ENCODE results near the gene PRICKLE3. TPM values are rescaled to one million over a fixed set of nuclear protein-coding genes. Genes with fewer than 3 reads are reported as not detected.

Gene PRICKLE3
- total and polyA plus RNA-seq, 2 of the 4 experiments (the other 2 are of a cell fraction) = 3.4 to 6.4 TPM

GRCh38 chrX:49162620-49163019 lies 23.6 kb downstream of the PRICKLE3 start, which contains the start of gene MAGIX:
Gene MAGIX (plus strand): TSS chrX:49162758. CDS start chrX:49162890, 132 bp downstream.
- ChIA-PET CTCF (no interaction called here), POLR2A (ENCODE audit: unreplicated experiment) (no interaction called here)
- no peak for TF ChIP-seq CEBPB (IDR thresholded peaks at IDR 0.05; ENCODE audit: low read depth, low read length)
- no peak for TF ChIP-seq NFE2L2 (IDR thresholded peaks at IDR 0.05; ENCODE audit: low read depth, low read length)
- TF ChIP-seq CTCF (conservative IDR thresholded peaks at IDR 0.05; ENCODE audit: low read depth, low read length) = no peak
- TF ChIP-seq POLR2A (IDR thresholded peaks at IDR 0.05; ENCODE audit: low read depth, low read length) = no peak
- no peak for TF ChIP-seq FOS (IDR thresholded peaks at IDR 0.05; ENCODE audit: low read depth, low read length)
- TF ChIP-seq MAFK (IDR thresholded peaks at IDR 0.05; ENCODE audit: low read depth, low read length) = no peak
- no peak for TF ChIP-seq CHD1 (IDR thresholded peaks at IDR 0.05; ENCODE audit: low read depth, low read length)
- no peak for TF ChIP-seq SMC3 (IDR thresholded peaks at IDR 0.05; ENCODE audit: low read depth, low read length)
- no peak for TF ChIP-seq BHLHE40 (IDR thresholded peaks at IDR 0.05; ENCODE audit: low read depth, low read length)
- TF ChIP-seq MAZ (IDR thresholded peaks at IDR 0.05; ENCODE audit: borderline replicate concordance, low read depth, low read length) = no peak
- no peak for TF ChIP-seq RFX5 (IDR thresholded peaks at IDR 0.05; ENCODE audit: low read depth, low read length)
- peak within 1 kb of the TSS; percentile 94 for H2AK9ac ChIP-seq (replicated peaks; ENCODE audit: low read depth, low read length, poor library complexity)
- intact Hi-C loops (cut with micrococcal nuclease) (loop anchor here (10.0 kb wide), 1 partner anchor 88 kb away; the partner anchor contains the start of genes PRAF2 and WDR45), dilution Hi-C loops (cut with HindIII; ENCODE audit: low sequenced_read_pairs, unreplicated experiment) (no loop called here), in situ Hi-C loops (cut with MboI; ENCODE audit: low sequenced_read_pairs) (no loop called here)
- peak within 1 kb of the TSS; percentile 28; the same call in 1 of the 2 replicates for H2AK5ac ChIP-seq (ENCODE audit: low read depth, low read length)
- H4K91ac ChIP-seq (ENCODE audit: insufficient read depth, low read depth, low read length) = peak within 1 kb of the TSS; percentile 62; the same call in 1 of the 2 replicates
- H3K27me3 ChIP-seq (ENCODE audit: control insufficient read depth, insufficient read depth, low read length) = no peaks in the 10 kb centered on the region; the same call in 1 of the 2 replicates
- H3K4me2 ChIP-seq (ENCODE audit: low read depth, low read length) = peak within 1 kb of the TSS; percentile 84
- peaks cover 7% of the 10 kb centered on the region for H3K4me1 ChIP-seq (ENCODE audit: control insufficient read depth, insufficient read depth, low read length)
- no peaks in the 10 kb centered on the region for H3K9me1 ChIP-seq (ENCODE audit: insufficient read depth, low read length)
- H4K8ac ChIP-seq (ENCODE audit: low read depth in 2 of 2, low read length in 2 of 2) = peak within 1 kb of the TSS; percentile 86 to 97
- peak within 1 kb of the TSS; percentile 73 for H2BK5ac ChIP-seq (ENCODE audit: low read depth, low read length, poor library complexity, severe bottlenecking)
- no peak for ATAC-seq (ENCODE audit: low read depth)
- H3K79me1 ChIP-seq (ENCODE audit: low read depth in 1 of 2, low read length in 2 of 2) = no peaks in the 10 kb centered on the region
- H3K18ac ChIP-seq (ENCODE audit: low read depth, low read length) = peak within 1 kb of the TSS; percentile 60; the same call in 1 of the 2 replicates
- no peak for DNase-seq
- H2BK15ac ChIP-seq (ENCODE audit: low read depth, low read length) = no peak within 1 kb of the TSS
- no peak within 1 kb of the TSS for H3K56ac ChIP-seq (ENCODE audit: extremely low read depth, insufficient read depth, low read length)
- H2BK20ac ChIP-seq (ENCODE audit: low read depth, low read length) = no peak within 1 kb of the TSS
- peak within 1 kb of the TSS; percentile 75 for H3K9ac ChIP-seq (ENCODE audit: low read depth, low read length)
- no peaks in the 10 kb centered on the region for H3K9me3 ChIP-seq (ENCODE audit: control insufficient read depth, insufficient read depth, low read length)
- H3K27ac ChIP-seq (ENCODE audit: insufficient read depth, low read length) = peak within 1 kb of the TSS; percentile 84
- BruUV-seq (replicated peaks) = no TSS peak
- peak within 1 kb of the TSS; percentile 46 for H3K4me3 ChIP-seq (ENCODE audit: insufficient read depth, low read depth, low read length)
- no CpG with 5 or more reads among the region's 28 CpGs for WGBS, 2 experiments (ENCODE audit: extremely low coverage in 2 of 2, insufficient read length in 1 of 2)
- H4K5ac ChIP-seq (ENCODE audit: low read depth, low read length) = peak within 1 kb of the TSS; percentile 95
- H3K4ac ChIP-seq (ENCODE audit: low read depth, low read length) = peak within 1 kb of the TSS; percentile 65
- H3K23ac ChIP-seq (ENCODE audit: low read depth, low read length) = no peak within 1 kb of the TSS
- H3K14ac ChIP-seq (replicated peaks; ENCODE audit: low read depth, low read length) = no peak within 1 kb of the TSS
- no peaks in the 10 kb centered on the region for H3K36me3 ChIP-seq (ENCODE audit: control insufficient read depth, insufficient read depth, low read length)
- peak within 1 kb of the TSS; percentile 91 for H2AFZ ChIP-seq (replicated peaks; ENCODE audit: low read length, poor library complexity)
- no peaks in the 10 kb centered on the region for H4K20me1 ChIP-seq (ENCODE audit: insufficient read depth, low read length)
- peak within 1 kb of the TSS; percentile 40; the same call in 1 of the 2 replicates for H2BK120ac ChIP-seq (ENCODE audit: low read depth, low read length)
